Coronary artery (tissue), 2 donors: ENCODE results near the gene TMEM129.

Source experiments
- DNase-seq: peaks from one replicate; pipeline ENCODE4 v3.0.0-alpha.2; 2017; ENCODE audit warnings: low spot score
- H3K27ac ChIP-seq, 2 donors: fragments of 200-600 bp; sonication (generic); one replicate each; pipeline ENCODE4 v1.5.1; 2016 to 2019
- H3K4me3 ChIP-seq: fragments of 200-600 bp; sonication (generic); 2 replicates; pipeline ENCODE4 v1.5.1; 2016; ENCODE audit warnings: mild to moderate bottlenecking, moderate library complexity
- CTCF ChIP-seq: fragments of 200-600 bp; sonication (generic); IDR thresholded peaks from one replicate; pipeline ENCODE4 v1.5.1; 2019; ENCODE audit warnings: antibody characterized with exemption

Gene TMEM129

GRCh38 chr4:1767061-1767769 lies 46.1 kb upstream of the TMEM129 start:
- no peak for TF ChIP-seq CTCF
- no peak overlapping the region for H3K27ac ChIP-seq

GRCh38 chr4:1766106-1767060 lies 45.3 kb upstream of the TMEM129 start:
- no peak for DNase-seq
- H3K27ac ChIP-seq = no peak overlapping the region
- TF ChIP-seq CTCF = no peak

More at GRCh38 chr4:1767061-1767769, 46.1 kb upstream of the TMEM129 start:
- H3K4me3 ChIP-seq = peak overlapping the region; percentile 74
- DNase-seq = no peak

GRCh38 chr4:1765409-1766072 lies 44.4 kb upstream of the TMEM129 start:
- H3K27ac ChIP-seq = no peak overlapping the region
- no peak for DNase-seq
- no peak overlapping the region for H3K4me3 ChIP-seq
- no peak for TF ChIP-seq CTCF

More at GRCh38 chr4:1766106-1767060, 45.3 kb upstream of the TMEM129 start:
- peak overlapping the region; percentile 74 for H3K4me3 ChIP-seq

GRCh38 chr4:1764670-1765069 lies 43.5 kb upstream of the TMEM129 start:
- no peak for TF ChIP-seq CTCF
- H3K4me3 ChIP-seq = no peak overlapping the region
- H3K27ac ChIP-seq = no peak overlapping the region
- no peak for DNase-seq

- TF ChIP-seq CTCF = no peak
- no peak for DNase-seq
- Histone ChIP-seq H3K27ac (no peak overlapping the region), H3K4me3 (peak overlapping the region; percentile 56)
Measured at GRCh38 chr4:1763550-1764080, 42.5 kb upstream of the TMEM129 start.

GRCh38 chr4:1763070-1763549 lies 42.0 kb upstream of the TMEM129 start:
- no peak for DNase-seq
- no peak overlapping the region for H3K27ac ChIP-seq
- TF ChIP-seq CTCF = no peak
- H3K4me3 ChIP-seq = peak overlapping the region; percentile 56
